ENCODE measurements around the gene UBE2D2.

Gene UBE2D2

DNA sequence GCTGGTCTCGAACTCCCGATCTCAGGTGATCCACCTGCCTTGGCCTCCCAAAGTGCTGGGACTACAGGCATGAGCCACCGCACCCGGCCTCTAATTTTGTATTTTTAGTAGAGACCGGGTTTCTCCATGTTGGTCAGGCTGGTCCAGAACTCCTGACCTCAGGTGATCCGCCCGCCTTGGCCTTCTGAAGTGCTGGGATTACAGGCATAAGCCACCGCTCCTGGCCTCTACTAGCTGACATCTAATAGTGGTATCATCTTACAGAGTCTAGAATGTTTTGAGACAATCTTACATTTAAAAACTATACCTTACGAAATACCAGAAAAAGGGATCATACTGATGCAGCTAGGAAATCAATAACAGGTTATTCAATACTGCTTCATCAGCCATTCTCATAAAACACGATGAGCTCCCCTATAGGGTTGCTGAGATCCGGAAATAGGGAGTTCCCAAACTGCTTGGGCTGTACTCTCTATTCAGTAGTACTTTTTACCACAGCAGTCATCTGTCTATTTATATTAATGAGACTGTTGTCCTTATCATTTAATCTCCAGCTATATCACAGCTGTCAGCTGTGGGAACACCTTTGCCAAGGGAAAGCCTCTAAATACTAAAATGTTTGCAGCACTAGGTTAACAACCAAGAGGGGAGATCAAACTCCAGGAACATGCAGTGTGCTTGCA is 8.1 kb upstream of the UBE2D2 start:
- TF ChIP-seq, protein P1, sequence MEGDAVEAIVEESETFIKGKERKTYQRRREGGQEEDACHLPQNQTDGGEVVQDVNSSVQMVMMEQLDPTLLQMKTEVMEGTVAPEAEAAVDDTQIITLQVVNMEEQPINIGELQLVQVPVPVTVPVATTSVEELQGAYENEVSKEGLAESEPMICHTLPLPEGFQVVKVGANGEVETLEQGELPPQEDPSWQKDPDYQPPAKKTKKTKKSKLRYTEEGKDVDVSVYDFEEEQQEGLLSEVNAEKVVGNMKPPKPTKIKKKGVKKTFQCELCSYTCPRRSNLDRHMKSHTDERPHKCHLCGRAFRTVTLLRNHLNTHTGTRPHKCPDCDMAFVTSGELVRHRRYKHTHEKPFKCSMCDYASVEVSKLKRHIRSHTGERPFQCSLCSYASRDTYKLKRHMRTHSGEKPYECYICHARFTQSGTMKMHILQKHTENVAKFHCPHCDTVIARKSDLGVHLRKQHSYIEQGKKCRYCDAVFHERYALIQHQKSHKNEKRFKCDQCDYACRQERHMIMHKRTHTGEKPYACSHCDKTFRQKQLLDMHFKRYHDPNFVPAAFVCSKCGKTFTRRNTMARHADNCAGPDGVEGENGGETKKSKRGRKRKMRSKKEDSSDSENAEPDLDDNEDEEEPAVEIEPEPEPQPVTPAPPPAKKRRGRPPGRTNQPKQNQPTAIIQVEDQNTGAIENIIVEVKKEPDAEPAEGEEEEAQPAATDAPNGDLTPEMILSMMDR (IDR thresholded peaks at IDR 0.05), result no peak

DNA sequence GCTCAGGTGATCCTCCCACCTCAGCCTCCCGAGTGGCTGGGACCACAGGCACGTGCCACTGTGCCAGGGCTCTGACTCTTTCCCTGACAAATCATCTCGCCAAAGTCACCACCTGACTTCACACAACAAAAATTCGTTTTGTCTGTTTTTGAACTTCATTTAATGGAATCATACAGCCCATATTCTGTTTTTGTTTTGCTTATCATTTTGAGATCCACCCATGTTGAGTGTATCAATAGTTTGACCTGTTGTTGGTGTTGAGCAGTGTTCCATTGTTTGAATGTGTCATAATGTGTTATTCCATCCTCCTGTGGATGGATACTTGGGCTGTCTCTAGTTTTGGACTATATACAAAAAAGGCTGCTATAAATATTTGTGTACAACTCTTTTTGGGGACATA is 6.9 kb upstream of the UBE2D2 start:
- TF ChIP-seq, protein P1 (IDR thresholded peaks at IDR 0.05), result no peak

DNA sequence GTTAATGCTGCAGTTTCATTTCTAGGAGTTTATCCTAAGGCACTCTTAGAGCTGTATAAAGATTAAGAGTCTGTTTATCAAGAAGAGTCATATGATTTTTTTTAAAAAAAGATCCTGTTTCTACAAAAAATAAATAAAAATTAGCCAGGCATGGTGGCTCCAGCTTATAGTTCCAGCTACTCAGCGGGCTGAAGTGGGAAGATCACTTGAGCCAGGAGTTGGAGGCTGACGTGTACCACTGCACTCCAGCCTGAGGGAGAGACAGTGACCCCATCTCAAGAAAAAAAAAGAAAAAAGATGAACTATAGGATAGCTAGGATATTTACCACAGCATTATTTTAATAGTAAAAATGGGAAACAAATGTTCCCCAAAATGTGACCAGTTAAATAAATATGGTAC is 3.3 kb upstream of the UBE2D2 start:
- TF ChIP-seq, protein P1 (IDR thresholded peaks at IDR 0.05), result no peak

DNA sequence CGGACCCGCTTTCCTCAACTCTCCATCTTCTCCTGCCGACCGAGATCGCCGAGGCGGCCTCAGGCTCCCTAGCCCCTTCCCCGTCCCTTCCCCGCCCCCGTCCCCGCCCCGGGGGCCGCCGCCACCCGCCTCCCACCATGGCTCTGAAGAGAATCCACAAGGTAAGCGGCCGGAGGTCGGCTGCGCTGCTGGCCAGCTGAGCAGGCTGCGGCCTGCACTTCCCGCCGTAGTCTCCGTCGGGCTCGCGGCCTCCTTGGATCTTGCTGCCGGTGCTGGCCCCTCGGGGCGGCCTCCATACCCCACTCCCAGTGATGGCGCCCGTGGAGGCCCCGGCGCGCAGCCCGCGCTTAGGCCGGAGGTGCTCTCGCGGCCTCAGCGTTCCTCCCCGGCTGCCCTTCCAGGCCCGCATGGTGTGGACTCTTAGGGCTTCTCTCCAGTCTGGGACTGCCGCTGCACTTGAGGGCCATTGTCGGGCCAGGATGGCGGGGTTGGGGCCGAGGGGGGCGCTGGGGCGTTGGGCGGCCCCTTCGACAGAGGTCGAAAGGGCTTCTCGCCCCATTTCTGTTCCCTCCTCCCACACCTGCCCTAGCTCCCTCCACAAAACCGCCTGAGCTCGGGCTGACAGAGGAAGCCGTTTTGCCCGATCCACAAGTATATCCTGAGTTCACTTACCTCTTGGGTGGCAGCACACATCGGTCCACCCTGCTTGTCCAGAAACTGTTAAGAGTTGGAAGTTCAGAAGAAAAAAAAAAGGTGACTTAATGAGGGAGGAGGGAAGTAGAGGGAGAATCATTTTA is 714 bp downstream of the UBE2D2 start:
- TF ChIP-seq, protein P1 (IDR thresholded peaks at IDR 0.05), result no peak

DNA sequence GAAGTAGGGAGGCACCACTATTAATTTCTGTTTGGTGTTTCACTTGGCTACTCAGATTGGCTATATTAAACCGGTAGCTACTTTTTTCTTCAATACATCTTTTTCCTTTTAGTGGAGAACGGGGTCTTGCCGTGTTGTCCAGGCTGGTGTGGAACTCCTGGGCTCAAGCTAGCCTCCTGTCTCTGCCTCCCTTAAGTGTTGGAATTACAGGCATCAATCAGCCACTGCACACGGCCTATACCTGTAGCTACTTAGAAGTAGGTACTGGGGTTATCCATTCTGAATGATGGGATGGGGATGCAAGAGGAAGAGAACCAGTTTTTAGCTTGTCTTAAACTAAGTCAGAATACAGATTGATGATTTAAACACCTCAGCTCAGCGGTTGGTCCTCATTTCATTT is 1.7 kb downstream of the UBE2D2 start:
- TF ChIP-seq, protein P1 (IDR thresholded peaks at IDR 0.05), result no peak

DNA sequence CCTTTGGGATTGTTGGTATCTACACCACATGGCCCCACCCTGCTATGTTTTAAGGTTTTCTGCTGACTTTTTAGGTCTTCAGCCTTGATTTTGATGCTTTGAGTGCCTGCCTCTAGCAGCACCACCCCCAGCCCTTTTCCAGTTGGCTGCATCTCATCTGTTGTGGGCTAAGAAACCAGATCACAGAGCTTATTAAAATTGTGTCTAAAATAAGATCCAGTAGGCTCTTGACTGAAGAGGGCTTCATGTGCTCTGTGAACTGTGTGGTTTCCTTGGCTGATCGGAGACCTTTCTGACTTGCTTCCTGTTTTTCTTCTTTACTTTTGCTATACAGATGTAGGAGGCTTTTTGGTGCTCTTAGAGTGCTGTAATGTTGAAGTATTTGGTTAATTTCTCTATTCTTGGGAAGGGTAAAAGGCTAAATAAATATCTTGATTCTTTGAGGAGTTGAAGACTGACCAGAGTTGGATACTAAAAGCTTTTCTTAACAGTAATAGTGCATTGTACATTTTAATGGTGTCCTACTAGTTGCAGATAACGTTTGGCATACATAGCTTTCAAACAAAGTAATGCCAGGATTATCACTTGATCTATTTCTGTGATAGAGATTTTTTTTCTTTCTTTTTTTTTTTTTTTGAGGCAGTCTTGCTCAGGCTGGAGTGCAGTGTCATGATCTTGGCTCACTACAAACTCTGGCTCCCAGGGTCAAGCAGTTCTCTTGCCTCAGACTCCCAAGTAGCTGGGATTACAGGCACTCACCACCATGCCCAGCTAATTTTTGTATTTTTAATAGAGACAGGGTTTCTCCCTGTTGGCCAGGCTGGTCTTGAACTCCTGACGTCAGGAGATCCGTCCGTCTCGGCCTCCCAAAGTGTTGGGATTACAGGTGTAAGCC is 4.5 kb downstream of the UBE2D2 start:
- TF ChIP-seq, protein P1 (IDR thresholded peaks at IDR 0.05), result no peak

DNA sequence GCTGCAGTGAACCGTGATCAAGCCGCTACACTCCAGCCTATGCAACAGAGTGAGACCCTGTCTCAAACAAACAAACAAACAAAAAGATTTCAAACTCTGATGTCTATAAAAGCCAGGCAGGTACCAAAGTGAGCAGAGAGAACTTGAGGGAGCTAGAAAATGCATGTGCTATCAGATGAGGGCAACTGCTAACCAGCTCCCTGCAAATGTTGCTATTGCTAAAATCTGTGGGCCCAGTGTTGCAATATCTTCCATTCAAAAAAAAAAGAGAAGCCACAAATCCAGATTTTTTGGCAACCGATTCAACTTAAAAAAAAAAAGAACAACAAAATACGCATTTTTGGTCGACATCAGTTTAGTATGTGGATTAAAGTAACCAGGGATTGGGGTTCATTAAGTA is 5.5 kb downstream of the UBE2D2 start:
- TF ChIP-seq, protein P1 (IDR thresholded peaks at IDR 0.05), result no peak

All from LNCAP (cell line).